ENCODE data around the gene C6orf132. TPM values are rescaled to one million over a fixed set of nuclear protein-coding genes. Genes with fewer than 3 reads are reported as not detected.
A peak's percentile ranks its signal among the peaks of the same experiment; 100 is the strongest.

The C6orf132 gene
- total RNA-seq, 1 donor from 2014 or later, result 2.0 TPM

DNA sequence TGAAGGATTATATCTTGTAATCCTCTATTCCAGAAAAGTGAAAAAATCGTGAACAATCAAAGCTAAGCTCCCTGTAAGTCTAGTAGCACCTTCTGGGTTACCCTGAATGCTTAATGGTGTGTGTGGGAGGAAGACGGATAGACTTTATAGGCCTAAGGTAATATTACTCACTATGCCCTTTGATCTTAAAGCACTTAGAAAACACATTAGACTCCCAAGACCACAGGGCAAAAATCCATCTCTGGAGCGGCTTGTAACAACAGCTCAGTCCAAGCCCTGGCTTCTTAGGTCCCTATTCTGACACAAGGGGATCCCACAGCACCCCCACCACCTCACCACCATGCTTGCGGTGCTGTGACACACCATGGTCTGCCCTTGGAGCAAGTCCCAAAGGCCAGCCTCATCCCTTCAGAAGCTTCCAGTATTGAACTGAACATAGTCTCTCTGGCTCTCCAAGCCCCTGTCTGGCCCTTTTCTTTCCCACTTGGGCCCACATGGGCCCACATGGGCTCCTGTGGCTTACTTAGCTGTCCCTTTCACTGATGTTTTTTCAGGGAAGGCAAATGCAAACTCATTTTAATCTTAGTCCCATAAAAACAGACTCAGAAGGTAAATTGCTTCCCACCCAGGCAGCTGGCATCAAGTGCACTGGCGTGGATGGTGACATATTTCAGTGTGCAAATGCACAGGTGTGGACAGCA is 28.3 kb downstream of the C6orf132 start:
- DNase-seq (ENCODE audit: missing footprints) (peak; percentile 3), ATAC-seq (no peak)
- intact Hi-C loops (cut with DNase I), result no loop called here

DNA sequence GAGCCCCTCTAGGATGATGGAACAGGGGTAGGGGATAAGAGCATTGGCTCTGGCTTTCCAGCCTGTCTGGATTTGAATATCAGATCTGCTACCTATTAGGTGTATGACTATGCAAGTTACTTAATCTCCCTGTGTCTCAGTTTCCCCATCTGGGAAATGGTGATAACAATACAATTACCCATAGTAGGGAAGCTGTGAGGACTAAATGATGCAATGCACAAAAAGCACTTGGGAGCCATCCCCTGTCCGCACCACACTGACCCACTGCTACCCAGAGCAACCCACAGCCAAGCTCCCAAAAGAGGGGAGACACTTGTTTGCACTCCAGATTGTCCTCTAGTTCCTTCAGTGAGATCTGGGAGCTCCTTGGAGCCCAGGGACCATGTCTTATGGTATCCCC is 30.1 kb downstream of the C6orf132 start:
- intact Hi-C loops (cut with DNase I), result no loop called here
- no peak for ATAC-seq
- DNase-seq (ENCODE audit: missing footprints), result no peak

DNA sequence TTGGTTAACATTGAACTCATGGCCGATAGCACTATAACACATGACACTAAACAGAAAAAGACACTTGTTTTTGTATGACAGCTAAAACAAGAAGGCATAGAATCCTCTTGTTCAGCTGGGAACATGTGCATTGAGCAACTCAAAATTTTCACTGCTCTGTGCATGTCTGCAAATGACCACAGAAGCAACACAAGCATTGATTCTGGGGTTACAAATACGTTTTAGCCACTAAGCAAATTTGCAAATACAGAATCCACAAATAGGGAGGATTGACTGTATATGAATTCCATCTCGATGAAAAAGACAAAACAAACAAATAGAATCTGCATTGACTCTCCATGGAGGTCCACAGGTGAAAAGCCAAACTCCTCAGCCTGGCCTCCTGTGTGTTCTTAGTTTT is 31.7 kb downstream of the C6orf132 start:
- no peak for ATAC-seq

DNA sequence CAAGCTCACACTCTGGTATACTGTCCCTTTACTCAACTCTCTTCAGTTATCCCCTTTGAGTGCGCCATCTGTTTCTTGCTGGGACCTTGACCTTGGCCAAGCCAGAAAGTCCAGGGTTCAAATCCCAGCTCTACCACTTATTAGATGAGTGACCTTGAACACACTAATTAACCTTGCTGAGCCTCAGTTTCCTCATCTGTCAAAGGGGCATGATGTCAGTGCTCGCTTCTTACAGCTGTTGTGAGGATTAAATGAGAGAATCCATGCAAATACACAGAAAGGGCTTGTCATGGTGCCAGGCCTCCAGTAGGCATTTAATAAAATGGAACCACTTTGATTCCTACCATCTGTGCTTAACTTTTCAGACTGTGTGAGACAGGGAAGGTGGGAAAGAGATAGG is 34.3 kb downstream of the C6orf132 start:
- no peak for ATAC-seq
- intact Hi-C loops (cut with DNase I), result no loop called here

More for the DNA sequence above, 31.7 kb downstream of the C6orf132 start:
- DNase-seq (ENCODE audit: missing footprints), result no peak
- intact Hi-C loops (cut with DNase I), result no loop called here

DNA sequence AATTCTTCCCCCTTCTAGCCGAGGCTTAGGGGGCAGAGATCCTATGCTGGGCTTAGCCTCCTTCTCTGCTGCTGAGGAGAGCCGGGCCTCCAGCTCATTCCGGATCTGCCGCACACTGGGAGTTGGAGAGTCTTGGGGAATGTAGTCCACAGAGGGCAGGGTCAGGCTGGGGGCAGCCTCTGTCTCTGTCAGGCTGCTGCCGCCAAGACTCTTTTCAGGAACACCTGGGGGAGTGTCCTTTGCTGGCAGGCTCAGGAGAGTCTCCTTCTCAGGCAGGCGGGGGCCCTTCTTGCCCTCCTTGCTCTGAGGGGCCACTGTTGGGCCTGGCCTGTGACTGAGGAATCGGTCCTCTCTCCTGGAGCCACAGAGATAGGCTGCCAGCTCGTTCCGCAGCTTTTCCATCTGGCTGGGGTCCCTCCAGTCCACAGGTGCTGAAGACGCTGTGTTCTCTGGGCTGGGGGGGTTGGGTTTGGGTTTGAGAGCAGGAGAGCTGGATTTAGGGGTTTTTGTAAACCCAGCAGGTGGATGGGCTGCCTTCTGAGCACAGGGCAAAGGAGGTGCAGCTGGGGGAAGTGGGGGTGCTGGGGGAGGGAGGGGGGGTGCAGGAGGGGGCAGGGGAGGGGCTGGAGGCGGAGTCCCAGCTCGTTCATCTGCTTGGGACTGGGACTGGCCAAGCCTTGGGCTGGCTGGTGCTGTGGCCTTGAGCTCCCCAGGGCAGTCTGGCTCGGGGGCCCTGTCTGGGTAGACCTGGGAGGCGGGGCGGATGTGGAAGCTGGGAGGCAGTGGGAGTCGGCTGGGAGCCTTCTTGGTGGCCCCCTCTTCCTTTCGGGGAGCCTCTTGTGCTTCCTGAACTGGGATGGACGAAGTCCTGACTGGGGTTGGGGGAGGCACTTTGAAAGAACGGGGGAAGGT is 36.1 kb downstream of the C6orf132 start:
- intact Hi-C loops (cut with DNase I), result no loop called here
- DNase-seq (ENCODE audit: missing footprints) (peak; percentile 44), ATAC-seq (no peak)

More for the DNA sequence above, 34.3 kb downstream of the C6orf132 start:
- DNase-seq (ENCODE audit: missing footprints), result no peak

DNA sequence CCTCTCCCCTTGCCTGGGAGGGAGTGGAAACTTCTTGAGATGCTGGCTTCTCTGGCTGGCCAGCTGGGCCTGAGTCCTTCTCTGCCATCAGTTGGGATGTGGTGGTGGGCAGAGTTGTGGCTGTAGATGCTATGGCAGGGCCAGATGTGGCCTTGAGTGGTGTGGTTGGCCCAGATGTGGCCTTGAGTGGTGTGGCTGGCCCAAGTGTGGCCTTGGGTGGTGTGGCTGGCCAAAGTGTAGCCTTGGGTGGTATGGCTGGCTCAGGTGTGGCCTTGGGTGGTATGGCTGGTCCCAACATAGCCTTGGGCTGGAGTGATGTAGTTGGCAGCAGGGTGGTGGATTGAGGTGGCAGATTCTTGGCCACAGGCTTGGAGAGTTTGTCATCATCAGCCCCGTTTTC is 36.7 kb downstream of the C6orf132 start:
- no peak for ATAC-seq
- intact Hi-C loops (cut with DNase I), result no loop called here
- peak; percentile 59 for DNase-seq (ENCODE audit: missing footprints)

DNA sequence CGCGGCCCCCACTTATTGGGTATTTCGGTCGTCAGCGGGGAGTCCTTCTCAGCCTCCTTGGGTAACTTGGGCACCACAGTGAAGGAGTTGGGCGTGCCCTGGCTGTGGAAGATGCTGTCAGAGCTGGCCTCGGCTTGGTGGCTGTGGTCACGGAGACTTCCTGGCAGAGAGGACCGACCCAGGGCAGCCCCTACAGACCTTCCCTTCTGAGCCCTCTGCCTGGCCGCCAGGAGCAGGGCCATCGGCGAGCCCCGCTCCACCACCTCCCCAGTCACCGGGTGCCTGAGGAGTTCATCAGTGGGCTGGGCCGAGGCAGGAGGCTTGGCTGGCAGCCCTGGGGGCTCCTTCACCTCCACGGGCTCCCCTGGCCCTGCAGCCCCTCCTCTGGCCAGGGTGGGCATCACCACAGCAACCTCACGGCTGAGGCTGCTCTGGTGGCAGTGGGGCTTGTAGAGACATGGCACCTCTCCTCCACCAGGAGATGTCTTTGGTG is 37.2 kb downstream of the C6orf132 start:
- no peak for ATAC-seq
- intact Hi-C loops (cut with DNase I), result no loop called here
- peak; percentile 50 for DNase-seq (ENCODE audit: missing footprints)

DNA sequence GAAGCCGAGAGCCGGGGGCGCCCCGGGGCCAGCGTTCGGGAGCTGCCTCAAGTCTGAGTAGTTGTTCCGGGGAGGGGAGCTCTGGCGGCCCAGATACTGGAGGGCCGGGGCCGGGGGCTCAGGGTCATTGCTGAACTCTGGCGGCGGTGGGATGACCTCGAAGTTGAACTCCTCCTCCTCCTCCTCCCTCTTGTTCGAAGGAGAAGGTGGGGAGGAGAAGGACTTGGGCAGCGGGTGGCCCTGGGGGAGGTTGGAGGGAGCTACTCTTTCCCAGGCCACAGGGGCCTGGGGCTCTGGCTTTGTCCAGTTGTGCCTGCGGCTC is 37.7 kb downstream of the C6orf132 start:
- ATAC-seq (no peak), DNase-seq (ENCODE audit: missing footprints) (no peak)
- intact Hi-C loops (cut with DNase I), result loop anchor here (5.0 kb wide), 1 partner anchor 37 kb away; no protein-coding TSS in a partner anchor

DNA sequence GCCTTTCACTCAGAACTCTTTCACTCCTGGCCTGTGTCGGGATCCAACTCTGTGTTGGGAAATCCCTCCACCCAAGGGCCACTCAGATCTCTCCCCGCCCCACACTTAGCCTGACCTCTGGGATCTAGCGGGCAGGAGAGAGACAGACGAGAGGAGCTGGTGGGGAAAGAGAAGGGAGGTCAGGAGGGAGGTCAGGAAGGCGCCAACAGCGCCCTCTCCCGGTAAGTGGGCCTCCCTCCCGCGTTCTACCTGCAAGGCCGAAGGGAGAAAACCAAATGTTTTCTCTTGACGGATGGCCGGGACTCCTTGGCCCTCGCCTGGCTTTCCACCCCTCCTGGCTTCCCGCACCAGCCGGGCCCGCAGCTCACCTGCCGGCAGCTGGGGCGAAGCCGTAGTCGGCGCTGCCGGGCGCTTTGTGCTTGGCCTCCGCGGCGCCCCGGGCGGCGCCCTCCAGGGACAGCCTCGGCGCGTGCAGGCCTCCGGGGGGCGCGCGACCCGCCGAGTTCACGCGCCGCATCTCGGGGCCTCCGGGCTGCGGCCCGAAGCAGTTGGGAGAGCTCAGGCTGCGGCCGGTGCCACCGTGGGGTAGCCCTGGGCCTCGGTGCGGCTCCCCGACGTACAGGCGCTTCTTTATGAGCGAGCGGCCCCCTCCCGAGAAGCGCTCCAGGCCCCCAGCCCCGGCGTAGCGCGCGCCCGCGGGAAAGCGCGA is 38.2 kb downstream of the C6orf132 start:
- intact Hi-C loops (cut with DNase I), result loop anchor here (5.0 kb wide), 1 partner anchor 37 kb away; no protein-coding TSS in a partner anchor
- DNase-seq (ENCODE audit: missing footprints) (peak; percentile 87), ATAC-seq (peak; percentile 93)

DNA sequence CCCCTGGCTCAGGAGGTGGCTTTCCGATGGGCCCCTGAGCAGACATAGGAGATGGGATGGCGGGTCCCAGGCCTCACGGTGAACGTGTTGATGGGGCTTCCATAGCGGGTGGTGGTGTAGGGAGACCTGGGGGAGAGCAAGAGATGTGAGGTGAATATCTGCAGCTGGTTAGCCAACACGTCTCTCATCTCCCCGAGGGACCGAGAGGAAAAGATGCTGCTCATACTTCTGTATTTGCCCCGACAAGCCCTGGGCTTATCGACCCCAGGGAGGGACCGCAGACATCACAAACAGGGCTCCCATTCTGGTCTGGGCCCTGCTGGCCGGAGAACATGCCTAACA is 38.7 kb downstream of the C6orf132 start:
- intact Hi-C loops (cut with DNase I), result loop anchor here (5.0 kb wide), 1 partner anchor 36 kb away; no protein-coding TSS in a partner anchor
- ATAC-seq, result no peak
- DNase-seq (ENCODE audit: missing footprints), result no peak

DNA sequence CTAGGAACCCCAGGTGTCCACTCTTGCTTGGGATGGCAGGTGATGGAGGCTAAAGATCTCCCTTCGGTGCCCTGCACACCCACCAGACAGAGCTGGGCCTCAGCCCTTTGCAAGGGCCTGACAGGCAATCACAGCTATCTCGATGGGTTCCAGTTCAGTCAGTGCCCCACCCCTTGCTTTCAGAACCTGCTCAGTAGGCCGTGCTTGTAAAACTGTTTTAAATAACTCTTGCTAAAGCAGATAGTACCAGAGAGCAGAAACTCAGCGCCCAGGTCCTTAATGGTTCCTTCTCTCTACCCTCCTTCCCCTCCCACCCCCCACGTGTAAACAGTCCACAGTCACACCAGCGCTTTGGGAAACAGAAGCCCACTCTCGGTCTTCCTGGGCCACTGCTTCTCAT is 39.2 kb downstream of the C6orf132 start:
- no peak for ATAC-seq
- intact Hi-C loops (cut with DNase I), result loop anchor here (5.0 kb wide), 1 partner anchor 36 kb away; no protein-coding TSS in a partner anchor
- DNase-seq (ENCODE audit: missing footprints), result no peak

DNA sequence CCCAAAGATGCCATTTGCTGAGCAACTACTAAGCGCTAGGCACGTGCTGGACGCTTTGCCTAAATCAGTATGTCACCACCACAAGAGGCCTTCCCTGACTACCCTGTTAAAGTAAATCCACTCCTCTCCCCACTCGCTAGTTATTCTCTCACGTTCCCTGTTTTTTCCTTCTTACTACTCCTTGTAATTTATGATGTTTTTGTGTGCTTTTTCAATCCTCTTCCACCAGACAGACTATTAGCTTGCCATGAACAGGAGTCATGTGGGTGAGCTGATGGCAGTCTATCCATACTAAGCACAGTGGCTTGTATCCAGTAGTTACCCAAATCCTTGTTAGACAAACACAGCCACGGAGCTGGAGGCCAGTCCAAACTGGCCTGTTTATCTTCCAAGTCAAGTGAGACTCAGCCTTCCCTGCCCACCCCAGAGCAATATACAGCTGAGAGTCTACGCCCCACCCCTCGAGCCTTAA is 41.2 kb downstream of the C6orf132 start:
- DNase-seq (ENCODE audit: missing footprints) (no peak), ATAC-seq (no peak)
- intact Hi-C loops (cut with DNase I), result loop anchor here (5.0 kb wide), 1 partner anchor 34 kb away; no protein-coding TSS in a partner anchor

DNA sequence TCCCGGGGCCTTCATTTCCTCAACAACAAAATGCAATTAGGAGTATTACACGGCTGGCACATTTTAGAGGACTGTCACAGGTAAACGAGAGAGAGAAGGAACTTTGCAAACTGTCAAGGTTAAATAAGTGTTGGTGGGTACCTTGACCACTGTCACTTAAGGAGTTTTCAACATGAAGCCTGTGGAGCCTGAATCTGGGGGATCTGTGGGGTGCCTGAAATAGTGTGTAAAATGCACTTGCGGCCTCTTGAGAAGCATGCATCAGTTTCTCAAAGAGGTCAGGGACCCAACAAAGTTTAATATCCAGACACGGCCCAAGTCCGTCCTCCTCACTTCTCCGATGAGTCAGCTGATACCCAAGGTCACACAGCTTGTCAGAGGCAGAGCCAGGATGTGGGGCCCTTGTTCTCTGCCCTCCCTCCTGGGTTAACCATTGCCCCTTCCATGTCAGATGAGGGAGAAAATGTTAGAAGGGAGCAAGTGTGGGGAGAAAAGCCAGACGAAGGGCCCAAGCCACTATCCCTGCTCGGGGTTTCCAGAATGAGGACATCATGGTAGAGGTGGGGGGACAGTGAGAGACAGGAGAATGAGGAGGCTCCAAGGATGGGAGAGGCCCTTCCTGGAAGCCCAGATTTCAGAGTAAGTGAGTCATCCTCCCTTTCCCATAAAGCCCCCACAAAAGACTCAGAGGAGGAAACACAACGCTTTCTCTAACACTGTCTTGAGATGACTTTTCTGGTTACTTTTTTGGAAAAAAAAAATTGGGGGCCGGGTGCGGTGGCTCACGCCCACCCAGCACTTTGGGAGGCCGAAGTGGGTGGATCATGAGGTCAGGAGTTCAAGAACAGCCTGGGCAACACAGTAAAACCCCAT is 42.2 kb downstream of the C6orf132 start:
- intact Hi-C loops (cut with DNase I), result loop anchor here (5.0 kb wide), 1 partner anchor 33 kb away; no protein-coding TSS in a partner anchor
- no peak for ATAC-seq
- DNase-seq (ENCODE audit: missing footprints), result no peak

DNA sequence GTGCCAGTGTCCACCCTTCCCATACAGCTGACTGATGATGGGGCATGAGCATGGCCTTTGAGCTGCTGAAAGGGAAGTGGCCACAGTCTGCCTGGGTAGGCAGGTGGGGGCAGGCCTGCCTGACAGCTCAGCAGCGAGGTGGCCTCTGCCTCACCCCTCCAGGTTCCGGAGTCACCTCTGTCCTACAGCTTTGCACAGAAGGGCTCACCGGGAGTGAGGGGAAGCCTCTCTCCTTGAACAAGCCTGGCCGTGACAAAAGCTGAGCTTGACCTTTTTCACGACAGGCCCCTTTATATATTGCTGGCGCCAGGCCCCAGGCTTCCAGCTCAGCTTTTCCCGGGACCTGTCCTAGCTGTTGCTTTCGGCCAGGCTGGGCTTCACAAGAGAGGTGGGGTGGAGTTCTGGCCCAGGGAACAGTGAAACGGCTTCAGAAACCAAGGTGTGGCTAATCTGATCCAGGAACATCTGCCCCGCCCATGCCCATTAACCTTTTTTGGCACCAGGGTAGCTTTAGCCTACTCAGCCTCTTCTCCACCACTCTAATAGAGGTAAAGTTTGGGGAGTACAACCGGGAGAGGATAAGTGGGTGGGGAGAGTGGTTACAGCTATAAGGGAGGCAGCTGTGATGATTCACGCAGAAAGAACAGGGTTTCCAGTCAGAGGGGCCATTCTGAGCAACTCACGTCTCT is 42.9 kb downstream of the C6orf132 start:
- intact Hi-C loops (cut with DNase I), result loop anchor here (5.0 kb wide), 1 partner anchor 32 kb away; no protein-coding TSS in a partner anchor
- ATAC-seq, result no peak
- DNase-seq (ENCODE audit: missing footprints), result no peak

DNA sequence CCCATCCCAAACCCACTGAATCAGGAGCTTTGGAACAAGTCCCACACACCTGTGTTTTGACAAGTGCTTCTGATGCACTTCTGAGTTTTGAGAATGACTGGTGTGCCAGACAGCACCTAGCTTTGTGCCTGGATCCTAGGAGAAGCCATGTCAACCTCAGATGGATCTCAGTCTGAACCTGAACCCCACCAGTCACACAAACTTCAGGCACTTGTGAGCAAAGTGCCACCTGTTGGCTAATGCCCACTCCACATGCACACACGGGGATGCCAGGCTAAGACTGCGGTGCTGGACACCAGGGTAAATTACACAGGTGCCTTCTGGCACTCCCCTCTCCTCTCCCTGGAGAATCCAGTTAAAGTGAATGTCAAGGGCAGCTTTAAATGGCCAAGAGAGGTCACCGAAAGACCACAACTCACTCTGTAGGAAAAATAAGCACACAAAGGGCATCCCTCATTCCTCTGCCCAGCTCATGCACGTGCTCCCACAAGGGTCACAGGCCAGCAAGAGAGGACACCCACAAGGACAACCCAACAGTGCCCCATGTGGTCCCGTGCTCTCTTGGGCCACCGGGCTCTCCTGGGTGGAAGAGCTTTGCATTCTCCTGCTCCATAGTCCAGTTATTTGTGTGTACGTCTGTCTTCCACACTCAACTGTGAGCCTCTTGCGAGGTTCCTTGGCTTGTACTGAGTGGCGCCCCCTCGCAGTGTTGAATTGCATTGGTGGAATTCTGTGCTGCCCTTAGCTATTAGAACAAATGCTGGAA is 46.5 kb downstream of the C6orf132 start:
- intact Hi-C loops (cut with DNase I), result no loop called here
- DNase-seq (ENCODE audit: missing footprints), result no peak
- ATAC-seq, result no peak

DNA sequence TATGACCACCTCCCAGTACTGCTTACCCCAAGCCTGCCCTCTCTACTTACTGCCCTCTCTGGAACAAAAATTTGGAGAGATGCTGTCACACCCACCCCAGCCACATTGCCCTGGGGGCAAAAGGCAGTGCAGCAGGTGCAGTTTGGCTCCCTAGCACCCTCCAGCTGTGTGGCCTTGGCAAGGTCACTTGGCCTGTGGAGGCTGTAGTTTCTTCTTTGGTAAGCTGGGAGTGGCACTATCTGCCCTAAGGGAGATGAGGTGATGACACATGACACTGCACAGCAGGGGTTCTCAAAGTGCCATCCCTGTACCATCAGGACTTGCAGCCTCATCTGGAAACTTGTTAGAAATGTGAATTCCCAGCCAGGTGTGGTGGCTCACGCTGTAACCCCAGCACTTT is 47.3 kb downstream of the C6orf132 start:
- no peak for ATAC-seq
- DNase-seq (ENCODE audit: missing footprints), result no peak
- intact Hi-C loops (cut with DNase I), result no loop called here

Measured in Right ventricle myocardium inferior (tissue), 1 donor.